IPS-18c (cell line): ENCODE measurements around the gene TRAF2.

ENCODE experiments used
- H3K4me3 ChIP-seq: 2 replicates; pipeline ENCODE4 v1.7.0; 2013; ENCODE audit warnings: low read depth, mild to moderate bottlenecking, low read length, moderate library complexity; ENCODE audit not compliant: insufficient read depth
- H3K9me3 ChIP-seq: one replicate; pipeline ENCODE4 v1.6.1; 2013; ENCODE audit warnings: mild to moderate bottlenecking, low read length, moderate library complexity; ENCODE audit not compliant: control insufficient read depth, insufficient read depth

Gene TRAF2

GRCh38 chr9:136939431-136939995 lies 53.2 kb downstream of the TRAF2 start:
- H3K4me3 ChIP-seq, result no peak overlapping the region
- H3K9me3 ChIP-seq, result no peaks in the 10 kb centered on the region

GRCh38 chr9:136939996-136940525 lies 53.7 kb downstream of the TRAF2 start:
- Histone ChIP-seq H3K9me3 (peaks cover 2% of the 10 kb centered on the region), H3K4me3 (no peak overlapping the region)

GRCh38 chr9:136940526-136941230 lies 54.4 kb downstream of the TRAF2 start:
- Histone ChIP-seq H3K4me3 (no peak overlapping the region), H3K9me3 (peaks cover 2% of the 10 kb centered on the region)

GRCh38 chr9:136941231-136942111 lies 55.2 kb downstream of the TRAF2 start:
- H3K9me3 ChIP-seq, result peaks cover 2% of the 10 kb centered on the region
- H3K4me3 ChIP-seq, result no peak overlapping the region

GRCh38 chr9:136942112-136942880 lies 56.0 kb downstream of the TRAF2 start:
- H3K4me3 ChIP-seq, result no peak overlapping the region

GRCh38 chr9:136942881-136943230 lies 56.5 kb downstream of the TRAF2 start:
- peaks cover 2% of the 10 kb centered on the region for H3K9me3 ChIP-seq
- no peak overlapping the region for H3K4me3 ChIP-seq

More at GRCh38 chr9:136942112-136942880, 56.0 kb downstream of the TRAF2 start:
- H3K9me3 ChIP-seq, result peaks cover 2% of the 10 kb centered on the region

- peak overlapping the region; percentile 80 for H3K4me3 ChIP-seq
- peaks cover 2% of the 10 kb centered on the region for H3K9me3 ChIP-seq
These were observed 57.2 kb downstream of the TRAF2 start for GRCh38 chr9:136943291-136944211.

- H3K4me3 ChIP-seq, result peak overlapping the region; percentile 80
- H3K9me3 ChIP-seq, result peaks cover 2% of the 10 kb centered on the region
These were observed 57.8 kb downstream of the TRAF2 start for GRCh38 chr9:136944212-136944518.

GRCh38 chr9:136944519-136945332 lies 58.4 kb downstream of the TRAF2 start, which contains the start of the genes C8G and FBXW5:
Gene C8G, plus strand, starts transcription at chr9:136945243. Its CDS starts 78 bp downstream, at chr9:136945321.
Gene FBXW5, minus strand, starts transcription at chr9:136944738. Its CDS starts 655 bp downstream, at chr9:136944083.
- peak within 1 kb of the TSS; percentile 80 for H3K4me3 ChIP-seq

GRCh38 chr9:136945333-136946227 lies 59.3 kb downstream of the TRAF2 start:
- Histone ChIP-seq H3K9me3 (peaks cover 2% of the 10 kb centered on the region), H3K4me3 (no peak overlapping the region)

More at GRCh38 chr9:136944519-136945332, 58.4 kb downstream of the TRAF2 start, which contains the start of the genes C8G and FBXW5:
- H3K9me3 ChIP-seq, result peaks cover 2% of the 10 kb centered on the region

GRCh38 chr9:136946228-136947027 lies 60.1 kb downstream of the TRAF2 start:
- peaks cover 2% of the 10 kb centered on the region for H3K9me3 ChIP-seq

GRCh38 chr9:136947028-136947891 lies 60.9 kb downstream of the TRAF2 start:
- Histone ChIP-seq H3K9me3 (peaks cover 2% of the 10 kb centered on the region), H3K4me3 (no peak overlapping the region)

More at GRCh38 chr9:136946228-136947027, 60.1 kb downstream of the TRAF2 start:
- no peak overlapping the region for H3K4me3 ChIP-seq

- Histone ChIP-seq H3K4me3 (no peak overlapping the region), H3K9me3 (peaks cover 2% of the 10 kb centered on the region)
These were observed 61.7 kb downstream of the TRAF2 start for GRCh38 chr9:136947955-136948510.
